GM18868 (cell line): Measurements from ENCODE around the gene WDR43.
"Not testable (repeated sequence)": the region's sequence is repeated elsewhere in the genome, so short reads cannot be mapped to it uniquely, and the experiment has no call there.

Experiments used
- ATAC-seq: cut with Tn5 transposase; IDR thresholded peaks from one replicate; pipeline ENCODE4 v1.9.1; 2021; ENCODE audit warnings: mild to moderate bottlenecking, moderate library complexity; ENCODE audit not compliant: unreplicated experiment

Gene WDR43

GRCh38 chr2:28960401-28960800 lies 65.9 kb downstream of the WDR43 start:
- ATAC-seq: no peak

GRCh38 chr2:28962505-28962904 lies 68.0 kb downstream of the WDR43 start:
- no peak for ATAC-seq

DNA sequence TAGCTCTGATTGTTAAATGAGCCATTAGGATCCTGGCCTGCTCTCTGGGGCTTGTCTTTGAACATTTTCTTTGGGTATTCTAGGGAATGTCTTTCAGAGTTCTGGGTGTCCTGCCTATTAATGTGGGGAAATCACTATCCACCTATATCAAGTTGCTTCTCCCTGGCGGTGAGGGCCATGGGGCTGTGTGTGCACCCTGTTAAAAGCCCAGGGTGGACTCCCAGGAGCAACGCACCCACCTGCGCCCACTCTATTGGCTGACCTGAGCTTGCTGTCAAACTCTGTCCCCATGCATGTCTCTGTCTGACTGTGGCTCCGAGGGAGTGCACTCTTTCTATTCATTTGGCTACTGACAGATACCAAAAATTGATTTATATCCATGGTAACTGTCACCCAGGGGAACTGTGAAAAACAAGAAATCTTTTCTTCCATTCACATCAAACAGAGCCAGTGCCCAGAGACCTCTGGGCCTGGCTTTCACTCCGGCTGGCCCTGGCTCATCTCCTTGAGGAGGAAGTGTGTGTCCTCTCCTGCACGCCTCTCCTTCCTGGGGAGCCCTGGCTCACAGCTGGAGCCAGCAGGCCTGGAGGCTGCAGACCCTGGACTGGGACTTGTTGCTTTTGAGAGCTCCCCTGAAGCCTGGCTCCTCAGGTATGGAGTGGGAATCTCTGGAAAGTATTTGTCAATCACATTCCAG lies 76.1 kb downstream of the WDR43 start:
- no peak for ATAC-seq

DNA sequence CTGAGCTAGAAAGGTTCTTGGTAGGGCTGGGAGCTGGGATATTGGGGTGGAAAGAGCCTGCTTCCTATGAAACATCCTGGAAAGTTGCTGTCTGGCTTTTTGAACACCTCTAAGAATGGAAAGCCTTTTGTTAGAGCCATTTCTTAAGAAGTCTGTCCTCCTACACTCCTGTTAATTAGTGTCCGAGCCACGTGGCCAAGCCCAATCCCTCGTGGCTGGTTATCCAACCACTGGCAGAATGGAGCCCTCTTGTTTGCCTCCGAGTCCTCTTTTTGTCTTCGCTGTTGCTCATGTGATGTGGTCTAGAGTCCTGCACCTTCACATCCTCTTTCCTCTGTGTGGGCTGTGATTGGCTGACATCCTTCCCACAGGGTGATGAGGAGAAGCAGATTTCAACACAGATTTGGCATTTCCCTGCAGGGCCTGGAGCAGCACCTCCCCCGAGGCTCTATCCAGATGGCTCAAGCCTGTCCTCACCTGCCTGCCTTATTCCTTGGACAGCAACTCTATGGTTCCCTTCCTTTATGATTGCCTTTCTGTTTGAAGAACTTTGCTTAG lies 78.4 kb downstream of the WDR43 start:
- ATAC-seq: no peak

GRCh38 chr2:28974252-28974651 lies 79.8 kb downstream of the WDR43 start:
- no peak for ATAC-seq

DNA sequence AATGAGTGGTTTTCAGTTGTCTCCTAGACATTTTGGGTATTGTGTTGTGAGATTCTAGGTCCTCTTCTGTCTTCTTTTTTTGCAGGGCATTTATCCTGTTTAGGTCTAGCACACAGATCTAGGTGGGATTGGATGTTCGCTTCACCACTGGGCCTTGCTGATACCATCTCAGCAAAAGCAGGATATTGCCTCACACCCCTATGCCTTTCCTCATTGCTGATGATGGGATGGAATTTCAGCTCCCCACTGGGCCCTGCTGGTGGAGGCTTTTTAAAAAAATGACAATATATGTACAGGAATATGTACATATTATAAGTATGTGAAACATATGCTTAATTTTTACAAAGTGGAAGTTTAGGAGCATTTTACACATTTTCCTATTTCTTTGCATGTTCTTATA lies 81.2 kb downstream of the WDR43 start:
- ATAC-seq: no peak

DNA sequence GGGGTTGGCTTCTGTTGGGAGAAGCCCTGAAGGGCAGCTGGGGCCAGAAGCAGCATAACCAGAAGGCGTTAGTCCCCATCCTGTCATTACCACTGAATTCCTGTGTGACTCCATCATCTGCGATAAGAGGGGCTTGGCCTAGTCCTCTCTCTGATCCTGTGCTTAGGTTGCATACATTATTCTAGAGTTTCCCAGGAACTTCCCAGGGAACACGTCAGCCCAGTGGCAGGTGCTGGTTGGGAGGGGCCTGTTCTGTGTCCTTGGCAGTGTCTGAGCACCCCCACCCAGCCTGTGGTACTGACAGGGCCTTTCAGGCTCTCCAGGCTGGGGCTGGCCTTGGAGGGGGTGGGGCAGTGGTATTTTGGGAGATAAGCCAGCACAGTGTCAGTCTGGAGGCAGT lies 82.1 kb downstream of the WDR43 start:
- ATAC-seq: no peak

- ATAC-seq: no peak
These were observed 82.9 kb downstream of the WDR43 start for GRCh38 chr2:28977176-28977875.

DNA sequence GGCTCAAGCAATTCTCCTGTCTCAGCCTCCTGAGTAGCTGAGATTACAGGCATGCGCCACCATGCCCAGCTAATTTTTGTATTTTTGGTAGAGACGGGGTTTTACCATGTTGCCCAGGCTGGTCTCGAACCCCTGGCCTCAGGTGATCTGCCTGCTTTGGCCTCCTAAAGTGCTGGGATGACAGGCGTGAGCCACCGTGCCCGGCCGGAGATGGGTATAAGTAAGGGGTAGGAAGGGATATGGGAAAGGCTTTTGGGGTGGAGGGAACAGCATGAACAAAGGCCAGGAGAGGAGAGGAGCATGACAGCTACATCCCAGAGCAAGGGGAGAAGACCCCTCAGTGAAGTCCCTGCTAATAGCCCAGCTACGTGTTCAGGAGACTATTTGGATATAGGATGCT lies 83.5 kb downstream of the WDR43 start:
- ATAC-seq: not testable (repeated sequence)

DNA sequence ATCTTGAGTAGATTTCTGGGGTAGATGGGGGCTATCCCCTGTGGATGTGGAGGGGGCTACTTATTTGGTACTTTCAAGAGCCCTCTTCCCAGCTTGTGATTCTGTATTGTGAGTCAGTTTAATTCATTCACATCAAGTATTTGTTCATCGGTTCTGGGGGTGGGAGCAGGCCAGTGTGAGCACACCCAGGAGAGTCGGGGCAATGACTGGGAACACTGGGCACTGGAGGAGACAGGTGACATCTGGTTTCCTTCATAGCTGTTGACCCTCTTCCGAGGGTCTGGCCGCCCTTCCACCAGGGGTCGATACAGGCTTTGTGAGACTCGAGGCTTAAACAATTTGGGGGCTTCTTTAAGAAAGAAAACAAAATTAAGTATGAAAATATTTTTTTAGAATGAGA lies 84.1 kb downstream of the WDR43 start:
- no peak for ATAC-seq

- ATAC-seq: no peak
These were observed 84.6 kb downstream of the WDR43 start for GRCh38 chr2:28979041-28979440.

GRCh38 chr2:28979576-28980366 lies 85.3 kb downstream of the WDR43 start:
- ATAC-seq: no peak

- no peak for ATAC-seq
These were observed 86.0 kb downstream of the WDR43 start for GRCh38 chr2:28980368-28981015.

GRCh38 chr2:28981016-28981441 lies 86.6 kb downstream of the WDR43 start, which contains the start of gene TOGARAM2:
Gene TOGARAM2, plus strand, starts transcription at chr2:28981298. Its CDS starts 13,537 bp downstream, at chr2:28994835.
- ATAC-seq: no peak

DNA sequence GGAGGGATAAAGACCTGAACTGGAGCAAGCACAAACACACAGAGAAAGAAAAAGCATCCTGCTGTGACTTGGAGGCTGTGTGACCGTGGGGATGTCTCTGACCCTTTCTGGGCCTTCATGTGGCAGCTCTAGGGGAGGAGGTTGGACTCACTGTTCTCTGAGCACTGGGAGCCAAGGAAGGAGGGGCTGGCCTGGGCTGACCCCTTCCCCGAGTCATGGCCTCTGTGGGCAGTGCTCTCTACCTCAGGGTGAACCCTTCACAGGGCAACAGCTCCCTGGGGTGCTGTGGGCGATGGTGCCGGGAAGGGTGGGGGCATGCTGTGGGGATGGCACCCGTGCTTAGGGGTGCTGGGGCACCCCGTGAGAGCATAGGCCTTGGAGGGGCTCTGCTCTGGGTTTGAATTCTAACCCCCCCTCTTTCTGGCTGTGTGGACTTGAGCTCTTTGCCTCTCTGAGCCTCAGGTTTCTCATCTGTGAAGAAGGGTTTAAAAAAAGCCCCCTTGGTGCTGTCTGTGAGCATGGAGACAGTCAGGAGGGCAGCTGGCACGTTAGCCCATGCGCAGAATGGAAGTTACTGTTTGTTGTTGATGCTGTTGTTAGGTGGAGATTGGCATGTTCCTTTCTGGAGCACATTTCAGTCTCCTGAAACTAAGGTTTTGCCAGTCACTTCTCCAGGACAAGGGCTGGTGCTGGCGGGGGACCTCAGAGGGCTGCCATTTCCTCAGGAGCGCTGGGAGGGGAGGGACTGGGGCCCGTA lies 87.3 kb downstream of the WDR43 start:
- ATAC-seq: no peak

DNA sequence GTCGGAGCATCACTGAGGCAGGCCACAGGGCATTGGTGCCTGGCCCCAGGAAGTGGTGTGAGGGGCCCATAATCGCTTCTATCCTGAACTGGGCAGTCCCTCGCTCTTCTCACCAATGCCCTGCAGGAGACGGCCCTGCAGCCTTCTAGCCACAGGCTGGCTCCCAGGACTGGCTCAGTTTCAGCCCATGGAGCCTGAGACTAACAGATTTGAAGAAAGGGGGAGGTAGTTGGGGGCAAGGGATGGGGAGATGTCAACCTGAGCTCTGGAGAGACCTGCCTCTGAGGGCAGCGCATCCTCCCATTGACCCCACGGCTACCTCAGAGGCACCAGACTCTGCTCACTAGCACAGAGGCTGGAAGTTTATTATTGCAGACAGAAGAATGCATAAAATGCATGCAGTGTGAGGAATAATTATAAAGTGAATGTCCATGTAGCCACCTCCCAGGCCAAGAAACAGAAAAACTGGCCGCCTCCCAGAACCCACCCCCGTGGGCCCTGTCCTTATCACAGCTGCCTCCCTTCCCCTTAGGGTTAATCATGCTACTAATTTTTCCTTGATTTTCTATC lies 88.0 kb downstream of the WDR43 start:
- ATAC-seq: no peak

GRCh38 chr2:28986429-28986828 lies 92.0 kb downstream of the WDR43 start:
- no peak for ATAC-seq

- no peak for ATAC-seq
These were observed 95.5 kb downstream of the WDR43 start for GRCh38 chr2:28989973-28990372.

DNA sequence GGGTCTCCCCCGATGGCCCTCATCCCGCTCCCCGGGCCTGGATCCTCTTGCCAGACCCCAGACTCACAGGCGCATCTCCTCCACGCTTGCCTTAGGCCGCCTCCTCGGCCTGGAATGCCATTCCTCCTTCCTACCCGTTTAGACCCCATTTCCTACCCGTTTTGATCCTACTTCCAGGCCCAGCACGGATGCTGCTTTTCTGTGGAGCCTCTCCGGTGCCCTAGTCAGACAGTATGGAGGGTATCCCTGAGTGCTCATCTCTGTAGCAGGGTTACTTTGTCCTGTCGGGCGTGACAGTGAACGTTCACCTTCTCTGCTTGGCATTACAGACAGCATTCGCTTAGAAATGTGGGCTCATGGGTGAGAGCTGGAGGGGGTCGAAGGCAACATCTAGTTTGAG lies 96.0 kb downstream of the WDR43 start:
- no peak for ATAC-seq

DNA sequence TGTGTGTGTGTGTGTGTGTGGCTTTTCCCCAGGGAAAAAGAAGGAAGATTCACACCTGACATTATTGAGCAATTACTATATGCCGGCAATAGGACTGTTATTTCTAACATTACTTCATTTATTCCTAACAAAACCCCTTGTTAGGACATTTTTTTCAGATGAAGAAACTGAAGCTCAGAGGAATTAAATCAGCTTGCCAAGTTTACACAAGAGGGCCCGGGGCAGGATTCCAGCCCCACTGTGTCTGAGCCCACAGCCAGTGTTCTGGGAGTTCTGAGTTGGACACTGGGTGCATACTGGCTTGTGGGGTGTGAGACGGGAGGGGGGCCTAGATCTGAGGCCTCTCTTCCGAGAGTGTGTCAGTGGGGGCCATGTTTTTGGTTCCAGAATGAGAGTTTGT lies 96.6 kb downstream of the WDR43 start:
- ATAC-seq: no peak
